Skeletal muscle satellite cell (primary cell): Measurements from ENCODE around the gene LGMN.

Experiments
- H3K27me3 ChIP-seq: 2 replicates; pipeline ENCODE4 v1.7.0; 2013; ENCODE audit warnings: low read length; ENCODE audit not compliant: control insufficient read depth, insufficient read depth
- H3K36me3 ChIP-seq: 2 replicates; pipeline ENCODE4 v1.7.0; 2013; ENCODE audit warnings: mild to moderate bottlenecking, control low read depth, low read length; ENCODE audit not compliant: insufficient read depth
- H3K4me1 ChIP-seq: 2 replicates; pipeline ENCODE4 v1.7.0; 2013; ENCODE audit warnings: low read length; ENCODE audit not compliant: control insufficient read depth, insufficient read depth
- H3K4me2 ChIP-seq: 2 replicates; pipeline ENCODE4 v1.7.0; 2013; ENCODE audit warnings: mild to moderate bottlenecking, low read length
- H3K4me3 ChIP-seq: 2 replicates; pipeline ENCODE4 v1.7.0; 2013; ENCODE audit warnings: low read length
- H3K9ac ChIP-seq: 2 replicates; pipeline ENCODE4 v1.7.0; 2013; ENCODE audit warnings: mild to moderate bottlenecking, low read depth, low read length, moderate library complexity
- H3K9me3 ChIP-seq: replicated peaks from 2 replicates; pipeline ENCODE4 v1.7.0; 2013; ENCODE audit warnings: mild to moderate bottlenecking, control low read depth, low read length

Gene LGMN

DNA sequence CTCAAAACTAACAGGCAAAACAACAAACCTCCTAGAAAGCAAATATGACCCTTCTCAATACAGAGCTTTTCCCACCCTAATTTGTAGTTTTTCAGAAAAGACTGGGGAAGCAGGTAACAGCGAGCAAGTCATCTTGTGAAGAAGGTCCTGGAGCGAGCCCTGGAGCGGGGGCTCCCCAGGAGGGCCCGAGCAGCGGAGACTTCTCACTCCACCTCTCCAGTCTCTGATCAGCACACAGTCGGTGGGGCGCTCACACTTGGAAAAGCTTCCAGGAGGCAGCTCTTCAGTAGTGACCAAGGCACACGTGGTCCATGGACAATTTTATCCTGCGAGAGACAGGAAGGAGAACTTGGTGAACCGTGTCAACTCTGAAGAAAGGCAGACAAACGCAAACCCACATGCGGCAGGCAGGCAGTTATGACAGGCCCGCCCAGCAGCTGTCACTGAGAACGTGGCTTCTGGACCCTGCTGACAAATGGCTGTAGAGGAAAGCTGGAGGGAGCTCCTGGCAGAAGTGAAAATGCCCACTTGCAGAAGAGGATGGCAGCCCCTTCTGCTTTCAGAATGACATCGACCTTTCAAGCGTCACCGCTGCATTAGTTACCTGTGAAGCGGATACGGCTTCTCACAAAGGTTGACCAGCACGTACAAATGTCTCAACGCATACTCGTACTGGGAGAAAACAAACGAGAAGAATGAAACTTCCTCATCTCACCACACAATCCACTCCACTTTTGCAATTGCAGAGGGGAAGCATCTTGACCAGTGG is 44.2 kb downstream of the LGMN start:
- Histone ChIP-seq H3K9ac (no peak overlapping the region), H3K4me3 (no peak overlapping the region), H3K4me2 (no peak overlapping the region), H3K36me3 (no peaks in the 10 kb centered on the region), H3K9me3 (no peaks in the 10 kb centered on the region), H3K27me3 (no peaks in the 10 kb centered on the region), H3K4me1 (peaks cover 6% of the 10 kb centered on the region)

- no peaks in the 10 kb centered on the region for H3K27me3 ChIP-seq
- H3K9me3 ChIP-seq, result no peaks in the 10 kb centered on the region
- no peak overlapping the region for H3K9ac ChIP-seq
- no peak overlapping the region for H3K4me2 ChIP-seq
- no peak overlapping the region for H3K4me3 ChIP-seq
- no peaks in the 10 kb centered on the region for H3K36me3 ChIP-seq
- no peaks in the 10 kb centered on the region for H3K4me1 ChIP-seq
Measured at GRCh38 chr14:92703516-92703915, 44.9 kb downstream of the LGMN start.

DNA sequence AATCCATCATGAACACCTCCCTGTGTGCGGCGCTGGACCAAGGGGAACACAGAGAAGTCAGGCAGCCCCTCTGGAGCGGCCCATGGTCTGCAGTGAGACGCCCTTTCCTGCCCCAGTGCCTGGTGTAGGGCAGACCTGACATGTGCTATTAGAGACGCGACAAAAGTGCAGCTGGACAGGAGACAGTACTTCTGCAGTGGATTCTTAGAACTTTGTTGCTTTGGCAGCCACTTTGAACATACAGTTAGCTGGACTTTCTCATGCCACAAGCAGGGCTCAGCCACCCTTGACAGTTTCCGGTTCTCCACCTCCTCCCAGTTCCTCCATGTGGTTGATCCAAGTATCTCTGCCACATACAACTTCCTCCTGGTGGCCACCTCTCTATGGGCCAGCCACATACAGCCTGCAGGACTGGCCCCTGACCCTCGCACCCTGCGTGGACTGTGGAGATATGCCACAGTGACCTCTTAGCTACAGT is 45.9 kb downstream of the LGMN start:
- Histone ChIP-seq H3K36me3 (no peaks in the 10 kb centered on the region), H3K4me3 (no peak overlapping the region), H3K9me3 (no peaks in the 10 kb centered on the region), H3K27me3 (peaks cover 3% of the 10 kb centered on the region), H3K9ac (no peak overlapping the region), H3K4me2 (no peak overlapping the region), H3K4me1 (no peaks in the 10 kb centered on the region)

- Histone ChIP-seq H3K9me3 (no peaks in the 10 kb centered on the region), H3K36me3 (no peaks in the 10 kb centered on the region), H3K4me3 (no peak overlapping the region), H3K9ac (no peak overlapping the region), H3K27me3 (peaks cover 8% of the 10 kb centered on the region), H3K4me1 (no peaks in the 10 kb centered on the region), H3K4me2 (no peak overlapping the region)
Measured at GRCh38 chr14:92701826-92702225, 46.6 kb downstream of the LGMN start.

DNA sequence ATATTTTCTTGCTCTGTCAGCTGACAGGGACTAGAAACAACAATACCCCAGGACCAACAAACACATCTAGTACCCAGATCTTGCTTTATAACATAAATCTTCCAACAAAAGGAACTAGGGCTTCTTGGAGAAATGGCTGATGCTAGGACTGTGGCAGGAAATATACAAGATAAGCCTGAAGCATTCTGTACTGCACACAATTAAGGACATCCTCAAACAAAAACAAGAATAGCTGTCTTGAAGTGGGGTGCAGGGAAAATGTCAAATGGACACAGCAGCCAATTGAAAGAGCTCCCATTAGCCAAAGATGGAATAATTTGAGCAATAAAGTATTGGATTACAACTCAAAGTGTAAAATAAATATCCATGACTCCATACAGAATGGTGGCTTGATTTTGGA is 50.0 kb downstream of the LGMN start:
- no peaks in the 10 kb centered on the region for H3K9me3 ChIP-seq

DNA sequence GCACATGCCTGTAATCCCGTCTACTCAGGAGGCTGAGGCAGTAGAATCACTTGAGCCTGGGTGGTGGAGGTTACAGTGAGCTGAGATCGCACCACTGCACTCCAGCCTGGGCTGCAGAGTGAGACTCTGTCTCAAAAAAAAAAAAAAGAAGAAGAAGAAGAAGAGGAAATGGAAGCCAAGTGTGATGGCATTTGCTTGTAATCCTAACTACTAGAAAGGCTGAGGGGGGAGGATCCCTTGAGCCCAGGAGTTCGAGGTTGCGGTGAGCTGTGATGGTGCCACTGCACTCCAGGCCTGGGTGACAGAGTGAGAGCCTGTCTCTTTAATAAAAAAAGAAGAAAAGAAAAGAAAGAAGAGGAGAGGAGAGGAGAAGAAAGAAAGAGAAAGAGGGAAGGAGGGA is 52.1 kb downstream of the LGMN start:
- H3K9ac ChIP-seq, result no peak overlapping the region
- no peaks in the 10 kb centered on the region for H3K4me1 ChIP-seq
- no peaks in the 10 kb centered on the region for H3K36me3 ChIP-seq
- no peak overlapping the region for H3K4me3 ChIP-seq
- no peak overlapping the region for H3K4me2 ChIP-seq
- H3K9me3 ChIP-seq, result no peaks in the 10 kb centered on the region
- H3K27me3 ChIP-seq, result peaks cover 26% of the 10 kb centered on the region

More for the DNA sequence above, 50.0 kb downstream of the LGMN start:
- Histone ChIP-seq H3K4me2 (no peak overlapping the region), H3K36me3 (no peaks in the 10 kb centered on the region), H3K27me3 (peaks cover 22% of the 10 kb centered on the region), H3K4me3 (no peak overlapping the region), H3K9ac (no peak overlapping the region), H3K4me1 (no peaks in the 10 kb centered on the region)

- Histone ChIP-seq H3K4me3 (no peak overlapping the region), H3K27me3 (peaks cover 26% of the 10 kb centered on the region), H3K4me2 (no peak overlapping the region), H3K9me3 (no peaks in the 10 kb centered on the region), H3K36me3 (no peaks in the 10 kb centered on the region), H3K9ac (no peak overlapping the region), H3K4me1 (no peaks in the 10 kb centered on the region)
Measured at GRCh38 chr14:92695562-92695961, 52.9 kb downstream of the LGMN start.

DNA sequence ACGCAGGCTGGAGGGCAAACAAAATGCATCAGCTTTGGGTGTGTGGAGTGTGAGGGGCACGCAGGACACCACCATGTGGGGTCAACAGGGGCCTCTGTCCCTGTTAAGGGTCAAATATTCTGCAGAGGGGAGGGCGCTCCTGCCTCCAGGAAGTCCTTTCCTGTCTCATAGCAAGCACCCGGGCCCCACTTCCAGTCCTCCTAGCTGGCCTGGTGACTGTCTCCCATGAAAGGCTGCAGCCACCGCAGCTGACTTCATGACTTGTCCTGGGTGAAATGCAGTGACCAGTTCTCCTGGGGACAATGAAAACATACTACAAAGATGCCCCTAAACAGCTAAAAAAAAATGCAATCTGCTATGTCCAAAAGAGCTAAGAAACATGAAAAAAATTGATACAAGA is 53.6 kb downstream of the LGMN start:
- peaks cover 26% of the 10 kb centered on the region for H3K27me3 ChIP-seq

DNA sequence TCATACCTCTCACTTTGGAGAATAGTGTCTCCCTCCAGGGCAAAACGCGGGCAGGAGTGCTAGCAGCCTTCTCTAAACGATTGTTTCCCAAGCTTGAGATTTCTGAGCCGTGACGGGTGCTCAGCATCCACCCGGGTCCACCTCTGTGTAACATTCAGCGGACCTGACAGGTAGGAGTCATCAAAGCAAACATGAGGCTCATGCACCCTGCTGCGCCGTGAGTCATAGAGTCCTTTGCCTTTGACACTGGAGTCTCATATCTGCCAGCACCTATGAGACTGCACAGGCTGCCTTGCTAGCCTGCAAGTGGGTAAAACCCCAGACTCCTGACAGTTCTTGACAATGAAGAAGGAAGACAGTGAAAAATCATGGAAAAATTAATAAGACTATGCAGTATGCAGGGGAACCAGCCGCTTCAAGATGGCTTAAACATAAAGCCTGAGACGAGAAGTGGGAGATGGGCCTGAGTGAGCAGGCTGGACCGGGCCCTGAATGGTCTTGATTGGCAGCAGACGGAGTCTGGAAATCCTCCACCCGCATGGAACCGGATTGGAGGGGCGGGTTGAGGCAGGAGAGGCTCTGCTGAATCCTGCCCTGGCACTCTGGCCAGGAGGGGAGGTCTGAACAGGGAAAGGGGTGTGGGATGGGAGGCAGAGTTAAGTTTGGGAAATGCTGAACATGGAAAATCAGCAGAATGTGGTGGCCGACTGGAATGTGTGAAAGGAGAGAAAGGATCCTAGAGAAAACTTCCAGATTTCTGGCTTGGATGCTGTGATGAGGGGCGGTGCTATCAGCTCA is 54.2 kb downstream of the LGMN start:
- Histone ChIP-seq H3K4me2 (no peak overlapping the region), H3K27me3 (peaks cover 26% of the 10 kb centered on the region), H3K9me3 (no peaks in the 10 kb centered on the region), H3K36me3 (no peaks in the 10 kb centered on the region), H3K9ac (no peak overlapping the region), H3K4me1 (no peaks in the 10 kb centered on the region), H3K4me3 (no peak overlapping the region)

More for the DNA sequence above, 53.6 kb downstream of the LGMN start:
- H3K4me3 ChIP-seq, result no peak overlapping the region
- no peak overlapping the region for H3K9ac ChIP-seq
- H3K9me3 ChIP-seq, result no peaks in the 10 kb centered on the region
- H3K4me2 ChIP-seq, result no peak overlapping the region
- no peaks in the 10 kb centered on the region for H3K4me1 ChIP-seq
- H3K36me3 ChIP-seq, result no peaks in the 10 kb centered on the region

GRCh38 chr14:92692822-92693226 is 55.6 kb downstream of the LGMN start:
- H3K4me3 ChIP-seq, result no peak overlapping the region
- peaks cover 4% of the 10 kb centered on the region for H3K36me3 ChIP-seq
- peaks cover 26% of the 10 kb centered on the region for H3K27me3 ChIP-seq
- H3K9me3 ChIP-seq, result no peaks in the 10 kb centered on the region
- H3K9ac ChIP-seq, result no peak overlapping the region
- no peaks in the 10 kb centered on the region for H3K4me1 ChIP-seq
- no peak overlapping the region for H3K4me2 ChIP-seq

DNA sequence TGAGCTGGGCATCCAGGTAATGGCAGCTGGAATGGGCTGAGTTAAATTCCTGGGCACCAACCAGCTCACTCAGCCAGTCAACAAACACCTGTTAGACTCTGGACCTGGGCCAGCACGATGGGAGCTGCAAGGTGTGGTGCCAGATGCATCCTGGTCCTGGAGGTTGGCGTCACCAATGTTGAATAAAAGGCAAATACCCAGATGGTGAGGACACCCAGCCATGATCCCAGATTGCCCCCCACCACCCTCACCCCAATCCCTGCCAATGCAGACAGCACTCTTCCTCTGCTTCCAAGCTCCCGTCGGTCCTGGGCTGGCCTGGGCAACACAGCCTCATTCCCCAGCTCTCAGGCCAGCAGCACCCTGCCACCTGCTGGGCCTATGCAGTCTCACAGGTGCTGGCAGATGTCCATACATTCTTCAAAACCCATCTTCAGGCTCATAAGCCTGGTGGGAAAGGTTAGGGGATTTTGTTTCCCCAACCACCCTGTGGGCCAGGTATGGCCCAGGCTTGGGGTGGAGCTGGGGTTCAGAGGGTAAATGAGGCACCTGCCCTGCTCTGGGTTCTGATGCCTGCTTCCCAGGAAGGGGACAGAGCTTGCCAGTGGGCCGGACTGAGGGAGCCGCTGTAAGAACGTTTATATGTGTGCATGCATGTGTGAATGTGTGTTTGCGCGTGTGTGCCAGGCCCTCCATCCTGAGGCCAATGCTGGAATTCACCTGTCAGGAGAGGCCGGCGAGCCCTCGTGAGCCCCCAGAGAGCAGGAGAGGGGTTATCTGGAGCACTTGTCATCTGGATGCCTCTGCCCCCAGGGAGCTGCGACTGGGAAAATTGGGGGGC is 58.0 kb downstream of the LGMN start:
- Histone ChIP-seq H3K4me2 (no peak overlapping the region), H3K36me3 (peaks cover 8% of the 10 kb centered on the region), H3K9me3 (no peaks in the 10 kb centered on the region), H3K4me1 (no peaks in the 10 kb centered on the region), H3K9ac (no peak overlapping the region), H3K27me3 (peaks cover 14% of the 10 kb centered on the region), H3K4me3 (no peak overlapping the region)
